GM19240 (cell line): ENCODE results near the gene CUL3.
"Not testable (repeated sequence)": the region's sequence is repeated elsewhere in the genome, so short reads cannot be mapped to it uniquely, and the experiment has no call there.

ENCODE experiments used
- DNase-seq: peaks from one replicate; pipeline ENCODE4 v3.0.0; 2011; ENCODE audit warnings: low spot score; ENCODE audit not compliant: insufficient read length

CUL3 gene

DNA sequence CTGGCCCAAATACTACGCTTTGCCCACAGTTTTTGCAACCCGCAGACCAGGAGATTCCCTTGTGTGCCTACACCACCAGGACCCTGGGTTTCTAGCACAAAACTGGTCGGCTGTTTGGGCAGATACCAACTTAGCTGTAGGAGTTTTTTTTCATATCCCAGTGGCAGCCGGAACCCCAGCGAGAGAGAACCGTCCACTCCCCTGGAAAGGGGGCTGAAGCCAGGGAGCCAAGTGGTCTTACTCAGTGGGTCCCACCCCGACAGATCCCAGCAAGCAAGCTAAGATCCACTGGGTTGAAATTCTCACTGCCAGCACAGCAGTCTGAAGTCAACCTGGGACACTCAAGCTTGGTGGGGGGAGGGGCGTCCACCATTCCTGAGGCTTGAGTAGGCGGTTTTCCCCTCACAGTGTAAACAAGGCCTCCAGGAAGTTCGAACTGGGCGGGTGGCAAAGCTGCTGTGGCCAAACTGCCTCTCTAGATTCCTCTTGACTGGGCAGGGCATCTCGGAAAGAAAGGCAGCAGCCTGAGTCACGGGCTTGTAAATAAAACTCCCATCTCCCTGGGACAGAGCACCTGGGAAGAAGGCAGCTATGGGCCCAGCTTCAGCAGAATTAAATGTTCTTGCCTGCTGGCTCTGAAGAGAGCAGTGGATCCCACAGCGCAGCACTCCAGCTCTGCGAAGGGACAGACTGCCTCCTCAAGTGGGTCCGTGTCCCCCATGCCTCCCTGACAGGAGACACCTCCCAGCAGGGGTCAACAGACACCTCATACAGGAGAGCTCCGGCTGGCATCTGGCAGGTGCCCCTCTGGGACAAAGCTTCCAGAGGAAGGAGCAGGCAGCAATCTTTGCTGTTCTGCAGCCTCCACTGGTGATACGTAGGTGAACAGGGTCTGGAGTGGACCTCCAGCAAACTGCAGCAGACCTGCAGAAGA lies 99.8 kb downstream of the CUL3 start:
- DNase-seq, result not testable (repeated sequence)

DNA sequence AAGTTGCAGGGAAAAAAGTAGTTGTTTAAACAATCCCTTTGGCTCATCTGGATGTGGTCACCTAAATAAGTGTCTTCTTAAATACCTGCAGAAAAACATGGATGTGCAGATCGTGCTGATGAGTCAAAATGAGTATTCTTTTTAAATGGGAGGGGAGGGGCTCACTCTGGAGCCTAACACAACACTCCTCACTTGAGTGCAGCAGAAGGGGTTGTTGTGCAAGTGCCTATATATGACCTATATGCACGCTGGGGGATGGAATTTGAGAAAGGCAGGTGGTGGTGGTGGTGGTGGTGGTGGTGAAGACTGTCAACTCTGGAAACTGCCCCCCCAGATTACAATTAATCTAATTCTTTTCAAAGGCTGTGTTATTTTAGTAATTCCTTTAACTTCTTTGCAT lies 105.3 kb downstream of the CUL3 start:
- DNase-seq, result no peak

DNA sequence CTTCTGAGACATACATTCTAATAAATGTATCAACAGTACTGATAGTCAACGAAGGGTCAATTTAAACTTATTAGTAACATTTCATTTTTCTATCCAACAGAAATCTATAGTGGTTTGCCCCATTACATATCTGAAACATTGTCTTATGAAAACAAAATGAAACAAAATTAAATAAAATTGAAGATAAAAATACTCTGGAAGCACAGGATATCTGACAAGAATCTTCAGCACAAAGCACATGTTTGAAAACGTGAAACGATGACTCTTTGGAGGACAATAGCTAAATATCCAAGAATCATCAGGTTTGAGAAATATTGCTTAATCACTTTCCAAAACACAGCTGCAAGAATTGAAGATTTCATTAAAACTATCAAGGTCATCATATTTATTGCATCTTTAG lies 112.3 kb downstream of the CUL3 start:
- no peak for DNase-seq

DNA sequence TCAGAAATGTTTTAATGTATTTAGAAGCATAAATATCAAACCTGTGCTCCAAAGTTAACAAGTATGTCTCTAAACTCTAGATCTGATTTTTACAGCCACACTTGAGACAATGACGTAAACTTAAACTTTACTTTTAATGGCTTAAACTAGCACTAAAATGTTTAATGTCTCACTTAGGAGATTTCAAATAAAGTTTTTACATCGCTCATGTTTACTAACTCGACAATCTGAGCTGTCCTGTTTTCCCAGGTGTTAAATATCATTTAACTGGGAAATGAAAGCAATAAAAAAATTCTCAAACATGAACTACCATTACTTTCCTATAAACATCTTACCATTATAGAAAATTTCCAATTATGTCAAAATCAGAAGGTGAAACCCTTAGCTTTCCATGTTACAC lies 113.0 kb downstream of the CUL3 start:
- DNase-seq, result no peak

DNA sequence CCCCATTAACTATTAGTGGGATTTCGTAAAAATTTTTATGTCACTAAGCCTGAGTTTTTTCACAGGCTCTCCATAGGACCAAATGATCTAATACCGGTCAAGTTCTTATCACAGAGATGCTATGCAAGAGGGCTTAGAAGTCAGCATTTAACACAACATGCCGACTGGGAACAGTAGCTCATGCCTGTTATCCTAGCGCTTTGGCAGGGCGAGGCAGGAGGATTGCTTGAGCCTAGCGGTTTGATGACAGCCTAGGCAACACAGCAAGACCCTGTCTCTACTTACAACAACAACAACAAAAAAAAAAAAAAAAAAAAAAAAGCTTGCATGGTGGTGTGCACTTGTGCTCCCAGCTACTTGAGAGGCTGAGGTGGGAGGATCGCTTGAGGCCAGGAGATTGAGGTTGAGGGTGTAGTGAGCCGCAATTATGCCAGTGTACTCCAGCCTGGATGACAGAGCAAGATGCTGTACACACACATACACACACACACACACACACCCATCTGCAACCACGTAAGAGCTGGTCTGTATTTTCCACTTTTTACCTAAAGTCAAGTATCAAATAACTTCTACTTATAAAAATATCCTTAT lies 115.7 kb downstream of the CUL3 start:
- no peak for DNase-seq

DNA sequence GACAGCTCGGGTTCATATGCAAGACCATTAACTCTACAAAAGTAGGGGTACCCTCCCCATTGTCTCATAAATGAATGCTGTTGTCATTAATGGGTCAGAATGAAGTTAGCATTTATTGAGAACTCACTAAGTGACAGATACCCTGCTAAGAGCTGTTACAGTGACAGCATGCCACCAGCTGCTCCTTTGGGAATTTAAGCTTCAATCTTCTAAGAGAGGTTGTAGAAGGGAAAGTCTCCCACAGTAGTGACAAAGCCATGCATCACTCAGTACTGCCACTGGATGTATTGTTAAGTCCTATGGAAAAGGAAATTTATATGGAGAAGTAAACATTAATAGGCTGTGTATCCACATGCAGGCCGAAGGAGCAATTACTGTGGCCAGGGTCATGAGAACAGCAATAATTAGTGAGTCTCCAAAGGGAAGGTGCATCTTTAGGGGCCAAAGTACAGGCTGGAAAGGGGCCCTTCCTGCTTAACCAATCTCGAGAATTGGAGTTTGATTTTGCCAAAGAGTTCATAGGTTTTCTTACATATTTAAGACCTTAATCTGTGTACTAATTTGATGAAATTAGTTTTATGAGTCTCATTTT lies 118.8 kb downstream of the CUL3 start:
- no peak for DNase-seq

DNA sequence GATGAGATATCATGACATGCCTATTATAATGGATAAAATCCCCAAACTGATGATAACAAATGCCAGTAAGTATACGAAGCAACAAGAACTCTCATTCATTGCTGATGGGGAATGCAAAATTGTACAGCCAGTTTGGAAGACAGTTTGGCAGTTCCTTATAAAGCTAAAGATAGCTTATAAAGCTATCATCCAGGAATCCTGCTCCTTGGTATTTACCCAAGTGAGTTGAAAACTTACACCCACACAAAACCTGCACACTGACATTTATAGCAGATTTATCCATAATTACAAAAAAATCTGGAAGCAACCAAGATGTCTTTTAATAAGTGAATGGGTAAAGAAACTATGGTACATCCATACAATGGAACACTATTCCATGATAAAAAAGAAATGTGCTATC lies 123.8 kb downstream of the CUL3 start:
- DNase-seq, result no peak

DNA sequence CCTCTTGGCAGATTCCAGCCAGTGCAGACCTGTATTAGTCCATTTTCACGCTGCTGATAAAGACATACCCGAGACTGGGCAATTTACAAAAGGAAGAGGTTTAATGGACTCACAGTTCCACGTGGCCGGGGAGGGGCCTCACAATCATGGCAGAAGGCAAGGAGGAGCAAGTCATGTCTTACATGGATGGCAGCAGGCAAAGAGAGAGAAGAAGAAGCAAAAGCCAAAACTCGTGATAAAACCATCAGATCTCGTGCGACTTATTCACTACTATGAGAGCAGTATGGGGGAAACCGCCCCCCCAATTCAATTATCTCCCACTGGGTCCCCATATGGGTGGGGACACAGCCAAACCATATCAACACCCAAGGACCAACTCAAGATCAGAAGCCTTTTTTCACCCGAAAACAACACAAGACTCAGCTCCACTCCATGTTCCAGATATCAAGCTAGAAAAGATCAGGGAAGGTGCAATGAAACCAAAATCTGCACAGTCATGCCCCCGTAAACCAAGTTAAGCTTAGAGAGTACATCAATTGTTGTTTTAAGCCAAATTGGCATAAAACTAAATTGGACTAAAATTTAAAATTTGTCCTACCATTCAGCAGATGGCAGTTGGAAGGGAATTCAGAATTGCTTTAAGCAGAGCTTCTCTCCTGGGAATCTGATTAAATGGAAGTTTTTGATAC lies 127.6 kb downstream of the CUL3 start:
- DNase-seq, result no peak

DNA sequence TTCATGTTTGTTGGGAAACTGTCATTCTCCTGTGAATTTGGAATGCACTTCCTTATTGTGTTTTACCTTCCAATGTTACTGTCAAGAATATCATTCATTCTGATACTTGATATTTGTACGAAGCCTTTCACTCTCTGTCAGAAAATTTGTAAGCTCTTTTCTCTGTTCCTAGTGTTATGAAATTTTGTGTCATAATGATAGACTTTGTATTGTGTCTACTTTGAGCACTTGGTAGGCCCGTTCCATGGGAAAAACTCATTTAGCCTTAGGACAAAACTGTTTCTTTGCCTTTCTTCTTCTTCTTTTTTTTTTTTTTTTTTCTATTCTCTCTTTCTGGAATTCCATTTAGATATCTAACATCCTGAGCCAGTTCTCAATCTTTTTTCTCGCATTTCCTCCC lies 131.3 kb downstream of the CUL3 start:
- DNase-seq, result no peak

DNA sequence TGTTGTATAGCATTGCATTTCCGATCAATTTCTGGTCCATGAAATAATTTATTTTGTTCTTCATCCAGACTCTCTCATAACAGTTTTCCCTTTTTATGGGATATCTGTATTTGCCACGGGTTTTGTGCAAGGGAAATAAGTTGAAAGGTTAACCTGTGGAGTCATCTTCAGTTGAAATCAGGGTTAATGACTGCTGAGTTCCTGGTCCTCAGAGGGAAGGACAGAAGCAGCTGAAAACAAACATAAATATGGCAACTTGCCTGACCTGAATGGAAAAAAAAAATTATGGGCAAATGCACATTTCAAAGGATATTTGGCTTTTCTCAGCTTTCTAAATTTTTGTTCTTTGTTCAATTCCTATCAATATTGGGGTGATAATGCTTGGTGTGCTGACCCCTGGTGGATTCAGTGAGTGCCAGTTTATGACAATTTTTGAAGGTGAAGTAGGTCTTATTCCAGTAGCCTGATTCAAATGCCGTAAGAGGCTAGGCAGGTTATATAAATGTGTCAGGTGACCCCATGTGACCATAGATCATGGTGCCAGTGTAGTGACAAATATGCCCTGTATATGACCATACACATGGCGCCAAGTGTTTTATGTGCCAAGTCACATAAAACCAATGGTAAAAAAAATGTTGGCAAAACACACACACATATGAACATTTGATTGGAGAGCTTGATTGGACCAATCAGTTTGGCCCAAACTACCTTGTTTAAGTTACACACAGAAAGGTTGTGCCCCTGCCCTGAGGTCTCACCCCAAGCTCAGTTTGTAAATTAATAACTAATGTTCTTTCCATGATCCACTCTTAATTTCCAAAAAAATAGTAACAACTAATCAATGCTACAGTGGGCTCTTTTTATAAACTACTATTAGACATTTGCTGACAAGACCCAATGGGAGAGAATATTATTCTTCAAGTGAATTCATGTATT lies 135.7 kb downstream of the CUL3 start:
- peak; percentile 20 for DNase-seq

DNA sequence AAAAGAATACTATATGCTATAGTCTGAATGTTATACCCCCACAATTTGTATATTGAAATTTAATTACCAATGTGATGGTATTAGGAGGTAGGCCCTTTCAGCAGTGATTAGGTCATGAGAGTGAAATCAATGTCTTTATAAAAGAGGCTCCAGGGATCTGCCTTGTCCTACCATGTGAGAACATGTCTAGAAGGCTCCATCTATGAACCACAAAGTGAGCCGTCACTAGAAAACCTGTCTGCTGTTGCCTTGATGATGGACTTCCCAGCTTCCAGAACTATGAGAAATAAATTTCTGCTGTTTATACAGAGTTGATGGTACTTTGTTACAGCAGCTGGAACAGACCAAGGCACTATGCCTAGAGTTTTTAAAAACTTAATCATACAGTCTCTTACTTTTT lies 136.9 kb downstream of the CUL3 start:
- no peak for DNase-seq

DNA sequence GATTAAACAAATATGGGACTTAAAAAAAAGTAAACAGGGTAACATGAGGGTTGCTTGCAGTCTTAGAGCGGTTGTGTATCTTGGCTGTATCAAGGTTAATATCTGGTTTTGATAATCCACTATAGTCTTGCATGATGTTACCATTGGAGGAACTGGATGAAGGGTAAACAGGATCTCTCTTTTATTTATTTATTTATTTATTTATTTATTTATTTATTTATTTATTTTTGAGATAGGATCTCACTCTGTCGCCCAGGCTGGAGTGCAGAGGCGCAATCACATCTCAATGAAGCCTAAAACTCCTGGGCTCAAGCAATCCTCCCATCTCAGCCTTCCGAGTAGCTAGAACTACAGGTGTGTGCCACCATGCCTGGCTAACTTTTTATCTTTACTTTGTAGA lies 140.4 kb downstream of the CUL3 start:
- no peak for DNase-seq

DNA sequence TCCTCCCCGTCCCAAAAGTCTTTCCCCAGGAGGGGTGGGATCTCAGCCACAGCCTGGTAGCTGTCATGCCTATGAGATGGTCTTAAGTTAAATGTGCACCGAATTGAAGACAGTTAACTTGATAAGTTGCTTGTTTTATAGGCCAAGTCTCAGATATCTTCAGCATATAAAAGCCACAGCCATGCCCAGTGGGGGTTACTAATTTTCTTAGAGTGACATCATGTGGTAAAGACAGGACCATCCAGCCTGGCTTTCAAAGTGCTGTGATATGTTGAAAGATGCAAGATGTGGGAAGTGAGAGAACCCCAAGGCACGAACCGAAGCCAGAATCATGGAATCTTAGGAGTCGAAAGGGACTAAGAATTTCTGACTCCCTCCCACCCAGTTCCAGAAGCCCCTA lies 141.1 kb downstream of the CUL3 start:
- DNase-seq, result no peak

DNA sequence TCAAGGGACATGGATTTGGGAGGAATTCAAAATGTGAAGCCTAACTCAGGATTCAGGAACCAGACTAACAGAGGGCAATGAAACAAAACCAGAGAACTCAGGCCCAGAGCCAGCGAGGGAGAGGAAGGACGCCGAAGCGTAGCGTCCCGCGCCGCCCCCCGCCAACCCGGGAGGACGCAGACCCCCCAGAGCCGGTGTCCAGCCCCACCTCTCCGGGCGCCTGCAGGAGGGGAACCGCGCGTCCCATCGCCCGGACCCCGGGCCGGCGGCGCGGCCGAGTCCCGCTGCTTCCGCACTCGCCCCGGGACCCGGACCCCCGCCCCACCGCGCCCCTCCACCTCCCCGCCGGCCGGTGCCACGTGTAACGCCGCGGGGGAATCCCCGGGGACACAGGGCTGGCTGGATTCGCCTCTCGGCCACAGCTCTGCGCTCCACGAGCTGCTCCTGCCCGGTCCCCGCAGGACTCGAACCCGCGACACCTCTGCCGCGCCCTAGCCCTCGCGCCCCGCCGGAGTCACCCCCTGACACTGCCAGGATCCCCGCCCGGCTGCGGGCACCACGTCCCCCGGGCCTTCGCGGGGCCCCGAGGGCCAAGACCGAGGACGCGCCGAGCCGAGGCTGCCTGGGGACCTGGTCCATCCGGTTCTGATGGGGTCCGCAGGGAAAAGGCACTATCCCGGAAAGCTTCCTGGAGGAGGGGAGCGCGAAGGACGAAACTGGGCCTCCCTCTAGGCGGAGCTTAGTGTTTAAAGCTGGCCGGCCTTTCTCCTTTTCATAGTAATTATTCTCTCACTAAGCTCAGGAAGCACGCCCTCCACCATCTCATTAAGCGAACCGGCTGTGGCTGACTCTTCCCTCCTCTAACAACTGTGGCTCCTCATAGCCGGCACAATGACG lies 142.8 kb downstream of the CUL3 start:
- no peak for DNase-seq

DNA sequence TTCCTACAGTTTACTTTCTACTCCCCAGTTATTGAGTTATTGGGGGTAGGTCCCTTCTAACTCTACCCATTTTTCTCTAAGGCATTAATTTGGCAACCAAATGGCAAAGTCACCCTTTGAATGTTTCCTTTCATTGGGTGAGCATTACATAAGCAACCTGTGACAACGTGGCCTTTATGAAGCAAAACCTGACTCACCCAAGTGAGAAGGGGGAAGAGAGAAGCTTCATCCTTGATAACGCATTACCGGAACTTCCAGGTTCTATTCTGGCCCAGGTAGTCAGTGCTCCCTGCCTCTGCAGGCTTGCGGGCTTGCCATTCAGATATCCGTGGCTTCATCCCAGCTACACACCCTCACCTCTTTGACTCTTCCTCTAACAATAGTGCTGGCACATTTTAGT lies 144.2 kb downstream of the CUL3 start:
- no peak for DNase-seq

DNA sequence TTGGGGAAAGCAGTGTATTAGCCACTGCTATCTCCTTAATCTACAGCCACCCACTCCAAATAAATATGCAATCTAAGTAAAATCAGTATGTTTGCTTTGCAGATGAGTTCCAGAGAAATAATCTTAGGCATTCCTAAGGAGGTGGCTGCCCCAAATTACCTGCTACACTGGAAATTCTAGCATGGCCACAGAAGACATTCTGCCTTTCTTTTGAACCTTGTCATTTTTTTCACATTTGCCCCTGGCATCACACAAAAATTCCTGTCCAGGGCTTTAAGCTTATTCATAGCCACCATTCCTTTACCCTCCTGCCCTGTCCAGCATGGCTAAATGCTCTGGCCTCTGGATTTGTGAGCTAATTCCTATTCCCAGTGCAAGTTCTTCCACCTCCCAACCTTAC lies 146.4 kb downstream of the CUL3 start:
- no peak for DNase-seq

DNA sequence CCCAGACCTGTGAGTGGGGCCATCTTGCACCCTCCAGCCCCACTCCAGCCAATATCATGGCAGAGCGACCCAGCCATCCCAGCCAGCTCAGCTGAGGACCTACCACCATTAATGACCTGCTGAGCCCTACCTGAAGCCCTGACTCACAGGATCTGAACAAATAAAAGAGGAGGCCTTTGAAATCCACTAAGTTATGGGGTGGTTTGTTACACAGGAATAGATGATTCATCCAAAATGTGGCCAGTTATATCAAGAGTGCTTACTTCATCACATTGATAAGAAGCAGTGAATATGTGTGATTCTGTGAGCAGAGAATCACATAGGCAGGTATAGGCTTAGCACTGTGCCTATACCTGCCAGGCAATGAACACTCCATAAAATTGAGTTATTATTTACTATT lies 148.5 kb downstream of the CUL3 start:
- DNase-seq, result no peak

DNA sequence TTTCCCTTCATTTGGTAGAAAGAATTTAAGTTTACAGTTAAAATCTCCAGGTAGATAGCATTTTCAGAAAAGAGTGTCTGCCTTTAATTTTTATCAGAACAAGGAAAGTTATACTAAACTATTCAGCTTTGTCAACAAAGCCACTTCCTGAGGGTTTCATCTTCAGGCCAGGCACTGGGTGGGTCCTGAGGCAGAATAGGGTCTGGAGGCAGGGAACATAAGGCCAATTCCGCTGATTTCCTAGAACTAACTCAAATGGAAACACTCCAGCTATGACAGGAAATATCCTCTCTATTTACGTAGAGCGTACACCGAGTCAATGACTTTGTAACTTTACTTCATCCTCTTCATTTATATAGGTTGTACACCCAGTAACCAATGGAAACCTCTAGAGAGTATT lies 150.5 kb downstream of the CUL3 start:
- no peak for DNase-seq

DNA sequence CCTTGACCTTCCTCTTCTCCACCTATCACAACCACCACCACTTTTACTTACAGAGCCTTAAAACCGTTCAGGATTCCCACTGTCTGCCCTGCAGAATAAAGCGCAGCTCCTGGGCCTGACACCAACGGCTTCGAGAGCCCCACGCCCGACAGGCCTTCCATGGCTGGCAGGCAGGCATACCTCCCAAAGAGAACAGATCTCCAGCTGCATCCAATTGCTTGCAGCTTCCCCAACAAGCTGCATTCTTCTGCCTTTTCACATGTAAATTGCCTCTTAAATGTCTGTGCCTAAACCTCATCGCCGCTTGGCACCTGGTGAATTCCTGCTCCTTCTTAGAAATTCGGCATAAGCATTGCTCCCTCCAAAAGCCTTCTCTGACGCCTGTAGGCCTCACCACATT lies 151.7 kb downstream of the CUL3 start:
- DNase-seq, result no peak

DNA sequence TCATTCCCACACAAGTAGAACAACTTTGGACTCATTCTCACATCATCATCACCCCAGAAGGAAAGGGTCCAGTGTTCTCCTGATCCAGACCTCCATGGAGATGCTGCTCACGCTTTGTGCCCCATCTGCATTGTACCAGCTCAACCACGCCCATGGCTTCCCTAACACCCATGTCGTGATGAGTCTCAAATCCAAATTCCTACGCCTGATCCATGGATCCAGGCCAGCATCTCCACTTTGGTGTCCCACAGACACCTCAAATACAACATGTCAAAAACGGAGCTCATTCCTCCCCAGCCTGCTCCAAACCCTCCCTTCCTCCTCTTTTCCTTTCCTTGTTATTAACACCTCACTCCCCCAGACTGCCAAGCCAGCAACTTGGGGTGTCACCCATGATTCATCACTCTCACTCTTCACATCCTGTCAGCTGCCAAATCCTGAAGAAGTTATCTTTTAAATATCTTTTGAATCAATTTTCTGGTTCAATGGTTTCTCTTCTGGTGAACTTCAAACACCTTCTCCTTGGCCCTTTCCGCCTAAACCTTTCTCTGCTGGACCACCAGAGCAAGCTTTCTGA lies 153.1 kb downstream of the CUL3 start:
- DNase-seq, result no peak
